ENCODE data around the gene DYNC2H1. TPM values are rescaled to one million over a fixed set of nuclear protein-coding genes. Genes with fewer than 3 reads are reported as not detected.

The DYNC2H1 gene
- total and polyA plus RNA-seq, 8 donors, result 12.8 to 41.2 (median 31.1) TPM

GRCh38 chr11:103491777-103492176 is 382.6 kb downstream of the DYNC2H1 start:
- Histone ChIP-seq H3K27ac (no peak overlapping the region), H3K27me3 (no peaks in the 10 kb centered on the region), H3K36me3 (no peaks in the 10 kb centered on the region), H3K4me1 (no peaks in the 10 kb centered on the region), H3K4me3 (no peak overlapping the region), H3K9me3 (peaks cover 0 to 9% of the 10 kb centered on the region in 2 donors)
- intact Hi-C loops (cut with DNase I), result no loop called here
- ATAC-seq (no peak), DNase-seq (no peak)
- no peak for TF ChIP-seq CTCF (IDR thresholded peaks at IDR 0.05)

DNA sequence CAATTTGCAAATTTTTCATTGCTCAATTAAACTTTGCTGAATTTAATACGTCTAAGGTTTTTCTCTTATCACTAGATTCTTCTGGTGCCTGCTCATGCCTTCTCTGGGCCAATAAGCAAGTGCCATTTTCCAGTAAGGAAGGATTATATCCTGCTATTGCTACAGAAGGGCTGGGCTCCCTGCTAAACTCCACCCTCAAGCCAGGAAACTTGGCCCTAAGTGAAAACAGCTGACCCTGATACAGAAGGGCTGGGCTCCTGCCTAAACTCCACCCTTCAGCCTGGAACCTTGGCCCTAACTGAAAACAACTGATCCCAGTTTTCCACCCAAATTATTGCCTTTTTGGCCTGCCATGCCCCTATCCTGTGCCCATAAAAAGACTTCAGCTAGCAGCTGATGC is 385.3 kb downstream of the DYNC2H1 start:
- DNase-seq (no peak), ATAC-seq (no peak)
- H3K9me3 ChIP-seq, result peaks cover 0 to 9% of the 10 kb centered on the region in 2 donors
- H3K27ac ChIP-seq, result no peak overlapping the region
- no peaks in the 10 kb centered on the region for H3K36me3 ChIP-seq
- H3K4me1 ChIP-seq, result no peaks in the 10 kb centered on the region
- intact Hi-C loops (cut with DNase I), result no loop called here
- H3K4me3 ChIP-seq, result no peak overlapping the region
- no peak for TF ChIP-seq CTCF (IDR thresholded peaks at IDR 0.05)
- H3K27me3 ChIP-seq, result no peaks in the 10 kb centered on the region

DNA sequence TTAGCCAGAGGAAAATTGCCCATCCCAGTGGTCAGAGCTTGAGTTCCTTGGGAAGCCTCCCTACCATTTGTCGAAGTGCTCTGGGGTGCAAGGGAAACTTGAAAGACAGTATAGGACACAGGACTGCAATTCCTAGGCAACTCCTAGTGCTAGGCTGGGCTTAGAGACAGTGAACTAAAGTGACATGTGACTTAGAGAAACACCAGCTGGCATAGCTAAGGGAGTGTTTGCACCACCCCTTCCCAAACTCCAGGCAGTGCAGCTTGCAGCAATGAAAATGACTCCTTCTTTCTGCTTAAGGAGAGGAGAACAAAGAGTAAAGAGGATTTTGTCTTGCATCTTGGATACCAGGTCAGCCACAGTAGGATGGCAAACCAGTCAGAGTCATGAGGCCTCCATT is 388.0 kb downstream of the DYNC2H1 start:
- Histone ChIP-seq H3K27me3 (no peaks in the 10 kb centered on the region), H3K4me3 (no peak overlapping the region), H3K36me3 (no peaks in the 10 kb centered on the region), H3K9me3 (peaks cover 0 to 9% of the 10 kb centered on the region in 2 donors), H3K27ac (no peak overlapping the region), H3K4me1 (no peaks in the 10 kb centered on the region)
- no peak for TF ChIP-seq CTCF (IDR thresholded peaks at IDR 0.05)
- intact Hi-C loops (cut with DNase I), result no loop called here
- no peak for ATAC-seq
- DNase-seq, result no peak

DNA sequence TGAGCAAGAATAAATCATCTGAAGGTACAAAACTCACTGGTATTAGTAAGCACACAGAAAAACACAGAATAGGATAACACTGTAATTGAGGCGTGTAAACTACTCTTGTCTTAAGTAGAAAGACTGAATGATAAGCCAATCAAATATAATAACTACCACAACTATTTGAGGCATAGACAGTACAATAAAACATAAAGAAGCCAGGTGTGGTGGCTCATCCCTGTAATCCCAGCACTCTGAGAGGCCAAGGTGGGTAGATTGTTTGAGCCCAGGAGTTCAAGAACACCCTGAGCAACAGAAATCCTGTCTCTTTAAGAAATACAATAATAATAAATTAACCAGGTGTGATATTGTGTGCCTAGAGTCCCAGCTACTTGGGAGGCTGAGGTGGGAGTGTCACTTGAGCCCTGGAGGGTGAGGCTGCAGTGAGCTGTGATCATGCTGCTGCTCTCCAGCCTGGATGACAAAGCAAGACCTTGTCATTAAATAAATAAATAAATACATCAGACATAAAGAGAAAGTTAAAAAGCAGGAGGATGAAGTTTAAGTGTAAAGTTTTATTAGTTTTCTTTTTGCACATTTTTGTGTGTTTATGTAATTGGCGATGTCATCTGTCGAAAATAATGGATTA is 390.6 kb downstream of the DYNC2H1 start:
- no peak for DNase-seq
- no peak overlapping the region for H3K4me3 ChIP-seq
- H3K27ac ChIP-seq, result no peak overlapping the region
- ATAC-seq, result no peak
- intact Hi-C loops (cut with DNase I), result no loop called here
- no peaks in the 10 kb centered on the region for H3K27me3 ChIP-seq
- no peaks in the 10 kb centered on the region for H3K36me3 ChIP-seq
- TF ChIP-seq CTCF (IDR thresholded peaks at IDR 0.05), result no peak
- H3K9me3 ChIP-seq, result peaks cover 0 to 4% of the 10 kb centered on the region in 2 donors
- no peaks in the 10 kb centered on the region for H3K4me1 ChIP-seq

- Histone ChIP-seq H3K4me1 (no peaks in the 10 kb centered on the region), H3K27ac (no peak overlapping the region), H3K9me3 (peaks cover 0 to 3% of the 10 kb centered on the region in 2 donors), H3K36me3 (no peaks in the 10 kb centered on the region), H3K27me3 (no peaks in the 10 kb centered on the region), H3K4me3 (no peak overlapping the region)
- DNase-seq, result no peak
- ATAC-seq, result no peak
- intact Hi-C loops (cut with DNase I), result no loop called here
- no peak for TF ChIP-seq CTCF (IDR thresholded peaks at IDR 0.05)
Observed at GRCh38 chr11:103515283-103515682, 406.1 kb downstream of the DYNC2H1 start.

Measured in left lung (tissue), 10 donors.